OCI-LY3 (cell line): ENCODE results near the gene EFNB1.

Source experiments
- H2AFZ ChIP-seq: fragments of 200-600, 300-600 bp; shearing (Covaris generic); 2 replicates; pipeline ENCODE4 v1.6.0; 2014; ENCODE audit warnings: antibody characterized with exemption, low read depth, low read length
- H3K27ac ChIP-seq: fragments of 200-600, 300-600 bp; sonication (generic); 2 replicates; pipeline ENCODE4 v1.5.1; 2014; ENCODE audit warnings: mild to moderate bottlenecking, low read length, moderate library complexity, mixed read lengths
- H3K27me3 ChIP-seq: fragments of 200-600, 300-600 bp; sonication (generic); 2 replicates; pipeline ENCODE4 v1.6.1; 2014; ENCODE audit warnings: low read depth, low read length, mixed read lengths
- H3K36me3 ChIP-seq: fragments of 200-600, 300-600 bp; sonication (generic); replicated peaks from 2 replicates; pipeline ENCODE3; 2014; ENCODE audit warnings: low read depth, low read length, mixed read lengths
- H3K4me1 ChIP-seq: fragments of 300-600, 200-600 bp; sonication (generic); 2 replicates; pipeline ENCODE4 v1.6.1; 2014; ENCODE audit warnings: low read length, mixed read lengths
- H3K4me2 ChIP-seq: fragments of 200-600, 300-600 bp; sonication (generic); 2 replicates; pipeline ENCODE4 v1.6.1; 2014; ENCODE audit warnings: low read length, mixed read lengths
- H3K4me3 ChIP-seq: fragments of 300-600, 200-600 bp; sonication (generic); 2 replicates; pipeline ENCODE4 v1.5.1; 2014; ENCODE audit warnings: antibody characterized with exemption, mild to moderate bottlenecking, low read length, moderate library complexity
- H3K79me2 ChIP-seq: fragments of 300-600, 200-600 bp; shearing (Covaris generic); 2 replicates; pipeline ENCODE4 v1.6.1; 2014; ENCODE audit warnings: mild to moderate bottlenecking, low read length, mixed read lengths
- H3K9ac ChIP-seq: fragments of 300-600, 200-600 bp; shearing (Covaris generic); 2 replicates; pipeline ENCODE4 v1.6.0; 2014; ENCODE audit warnings: mild to moderate bottlenecking, low read length, moderate library complexity
- H3K9me3 ChIP-seq: fragments of 200-600, 300-600 bp; shearing (Covaris generic); 2 replicates; pipeline ENCODE4 v1.6.1; 2014; ENCODE audit warnings: low read length, mixed read lengths; ENCODE audit not compliant: insufficient read depth
- H4K20me1 ChIP-seq: fragments of 200-600, 300-600 bp; sonication (generic); 2 replicates; pipeline ENCODE4 v1.6.1; 2016; ENCODE audit warnings: low read length, mixed read lengths; ENCODE audit not compliant: insufficient read depth
- EZH2phosphoT487 ChIP-seq: fragments of 200-600 bp; shearing (Covaris generic); IDR thresholded peaks from 2 replicates; pipeline ENCODE4 v1.6.1; 2018; ENCODE audit warnings: antibody characterized with exemption, mixed run types, low read depth
- TF ChIP-seq, protein P1 (sequence below): fragments of 200-600, 300-600 bp; sonication (generic); IDR thresholded peaks from 2 replicates; pipeline ENCODE4 v1.5.1; 2014; ENCODE audit warnings: antibody characterized with exemption, low read length, low read depth

EFNB1 gene

DNA sequence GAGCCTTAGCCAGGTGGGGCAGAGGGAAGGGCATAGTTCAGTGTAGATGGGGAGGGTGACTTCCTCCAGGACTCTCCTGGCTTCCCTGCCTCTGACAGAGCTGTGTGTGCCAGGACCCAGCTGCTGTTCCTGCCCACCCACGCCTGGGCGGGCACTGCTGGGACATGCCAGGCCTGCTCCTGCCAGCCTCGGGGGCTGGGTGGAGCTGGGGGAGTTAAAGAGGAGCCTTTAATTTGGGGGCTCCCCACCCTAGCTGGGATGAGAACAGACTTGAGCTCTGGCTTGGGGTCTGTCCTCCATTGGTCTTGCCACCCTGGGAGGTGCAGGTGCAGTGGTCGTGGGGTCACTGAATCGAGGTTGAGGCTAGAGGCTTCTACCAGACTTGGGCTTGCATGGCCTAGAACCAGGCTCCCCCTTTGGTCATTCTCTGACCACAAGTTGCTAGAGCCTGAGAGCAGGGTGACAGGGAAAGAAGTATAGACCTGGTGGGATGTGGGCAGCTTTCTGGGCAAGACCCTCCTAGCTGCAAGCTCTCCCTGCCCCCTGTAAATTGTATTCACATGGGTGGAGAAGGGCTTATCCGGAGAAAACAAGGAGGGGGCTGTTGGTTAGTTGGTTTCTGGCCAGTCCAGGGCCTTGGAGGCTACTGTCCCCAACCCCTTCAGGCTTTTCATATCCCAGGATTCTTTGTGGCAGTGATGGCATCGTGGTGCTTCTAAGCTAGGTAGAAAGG lies 5.7 kb downstream of the EFNB1 start:
- Histone ChIP-seq H3K27ac (peak overlapping the region; percentile 85), H2AFZ (no peak overlapping the region), H3K4me1 (peaks cover 64% of the 10 kb centered on the region), H4K20me1 (no peaks in the 10 kb centered on the region), H3K36me3 (no peaks in the 10 kb centered on the region), H3K9me3 (no peaks in the 10 kb centered on the region), H3K27me3 (no peaks in the 10 kb centered on the region), H3K9ac (peak overlapping the region; percentile 72), H3K4me2 (peak overlapping the region; percentile 84), H3K4me3 (peak overlapping the region; percentile 31; the same call in 1 of the 2 replicates), H3K79me2 (peaks cover 72% of the 10 kb centered on the region)
- TF ChIP-seq, protein P1, sequence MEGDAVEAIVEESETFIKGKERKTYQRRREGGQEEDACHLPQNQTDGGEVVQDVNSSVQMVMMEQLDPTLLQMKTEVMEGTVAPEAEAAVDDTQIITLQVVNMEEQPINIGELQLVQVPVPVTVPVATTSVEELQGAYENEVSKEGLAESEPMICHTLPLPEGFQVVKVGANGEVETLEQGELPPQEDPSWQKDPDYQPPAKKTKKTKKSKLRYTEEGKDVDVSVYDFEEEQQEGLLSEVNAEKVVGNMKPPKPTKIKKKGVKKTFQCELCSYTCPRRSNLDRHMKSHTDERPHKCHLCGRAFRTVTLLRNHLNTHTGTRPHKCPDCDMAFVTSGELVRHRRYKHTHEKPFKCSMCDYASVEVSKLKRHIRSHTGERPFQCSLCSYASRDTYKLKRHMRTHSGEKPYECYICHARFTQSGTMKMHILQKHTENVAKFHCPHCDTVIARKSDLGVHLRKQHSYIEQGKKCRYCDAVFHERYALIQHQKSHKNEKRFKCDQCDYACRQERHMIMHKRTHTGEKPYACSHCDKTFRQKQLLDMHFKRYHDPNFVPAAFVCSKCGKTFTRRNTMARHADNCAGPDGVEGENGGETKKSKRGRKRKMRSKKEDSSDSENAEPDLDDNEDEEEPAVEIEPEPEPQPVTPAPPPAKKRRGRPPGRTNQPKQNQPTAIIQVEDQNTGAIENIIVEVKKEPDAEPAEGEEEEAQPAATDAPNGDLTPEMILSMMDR = no peak
- no peak for TF ChIP-seq EZH2phosphoT487

DNA sequence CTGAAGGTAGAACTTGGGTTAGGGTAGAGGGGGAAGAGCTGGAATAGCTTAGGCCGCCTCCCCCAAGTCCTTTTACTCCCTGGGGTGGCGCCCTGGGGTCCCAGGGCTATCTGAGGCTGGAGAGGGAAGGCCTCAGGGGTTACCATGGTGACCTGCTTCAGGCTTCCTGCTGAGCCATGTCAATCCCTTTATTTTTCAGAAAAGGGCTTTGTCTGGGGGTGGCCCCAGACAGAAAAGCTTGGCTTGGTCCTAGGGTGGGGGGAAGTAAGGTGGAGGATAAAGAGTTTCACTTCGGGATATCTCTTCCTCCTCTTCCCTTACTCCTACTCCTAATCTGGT lies 6.3 kb downstream of the EFNB1 start:
- no peak for TF ChIP-seq EZH2phosphoT487
- TF ChIP-seq, protein P1 = no peak
- no peaks in the 10 kb centered on the region for H3K9me3 ChIP-seq
- no peaks in the 10 kb centered on the region for H3K27me3 ChIP-seq
- no peak overlapping the region for H3K9ac ChIP-seq
- peaks cover 67% of the 10 kb centered on the region for H3K79me2 ChIP-seq
- H2AFZ ChIP-seq = no peak overlapping the region
- H3K4me3 ChIP-seq = no peak overlapping the region
- H3K4me1 ChIP-seq = peaks cover 61% of the 10 kb centered on the region
- no peak overlapping the region for H3K27ac ChIP-seq
- H3K36me3 ChIP-seq = no peaks in the 10 kb centered on the region
- no peak overlapping the region for H3K4me2 ChIP-seq
- no peaks in the 10 kb centered on the region for H4K20me1 ChIP-seq

DNA sequence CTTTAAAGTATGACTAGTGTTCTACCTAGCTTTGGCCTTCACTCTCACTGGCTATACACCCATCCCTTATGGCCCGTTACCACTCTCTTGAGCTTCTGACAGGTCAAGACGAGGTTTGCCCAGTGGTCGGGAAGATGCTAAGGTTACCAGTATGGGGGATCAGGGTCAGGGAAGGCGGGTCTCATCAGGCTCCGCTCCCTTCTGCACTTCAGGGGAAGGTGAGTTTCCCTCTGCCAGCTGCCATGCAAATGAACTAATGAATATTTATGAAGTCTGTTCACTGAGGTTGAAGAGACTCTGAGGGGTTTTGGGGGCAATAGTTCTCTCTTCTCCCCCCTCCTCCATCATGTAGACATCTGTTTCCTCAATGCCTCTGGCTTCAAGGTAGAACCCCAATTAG lies 6.6 kb downstream of the EFNB1 start:
- no peak overlapping the region for H2AFZ ChIP-seq
- no peaks in the 10 kb centered on the region for H3K27me3 ChIP-seq
- H3K27ac ChIP-seq = no peak overlapping the region
- H3K4me2 ChIP-seq = no peak overlapping the region
- H4K20me1 ChIP-seq = no peaks in the 10 kb centered on the region
- TF ChIP-seq, protein P1 = no peak
- TF ChIP-seq EZH2phosphoT487 = no peak
- peaks cover 63% of the 10 kb centered on the region for H3K79me2 ChIP-seq
- peaks cover 57% of the 10 kb centered on the region for H3K4me1 ChIP-seq
- H3K4me3 ChIP-seq = no peak overlapping the region
- H3K9ac ChIP-seq = no peak overlapping the region
- H3K36me3 ChIP-seq = no peaks in the 10 kb centered on the region
- no peaks in the 10 kb centered on the region for H3K9me3 ChIP-seq

DNA sequence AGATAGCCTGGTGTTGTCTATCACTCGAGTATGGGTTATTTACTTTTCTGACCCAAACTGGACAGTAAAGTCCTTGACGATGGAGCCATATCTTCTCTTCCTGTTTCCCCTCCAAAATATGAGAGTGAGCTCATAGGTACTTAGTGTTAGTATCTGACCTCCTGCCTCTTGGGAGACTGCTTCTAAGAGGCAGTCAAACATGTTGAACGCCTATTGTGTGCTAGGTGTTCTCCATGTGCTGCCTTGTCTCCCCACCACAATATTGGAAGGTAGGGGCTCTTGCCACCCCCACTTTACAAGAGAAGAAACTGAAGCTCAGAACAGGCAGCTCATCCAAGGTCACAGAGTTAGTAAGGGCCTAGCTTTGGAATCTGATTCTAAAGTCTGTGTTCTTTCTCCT lies 8.3 kb downstream of the EFNB1 start:
- Histone ChIP-seq H2AFZ (no peak overlapping the region), H3K27ac (no peak overlapping the region), H3K9ac (no peak overlapping the region), H3K79me2 (peaks cover 48% of the 10 kb centered on the region), H3K9me3 (no peaks in the 10 kb centered on the region), H4K20me1 (no peaks in the 10 kb centered on the region), H3K4me3 (no peak overlapping the region), H3K4me2 (no peak overlapping the region), H3K4me1 (peaks cover 43% of the 10 kb centered on the region), H3K27me3 (no peaks in the 10 kb centered on the region), H3K36me3 (no peaks in the 10 kb centered on the region)
- TF ChIP-seq EZH2phosphoT487 = no peak
- TF ChIP-seq, protein P1 = no peak
